Measurements from ENCODE around the gene CASP10. TPM values are rescaled to one million over a fixed set of nuclear protein-coding genes. Genes with fewer than 3 reads are reported as not detected.

The CASP10 gene
- total and polyA plus RNA-seq, 2 of the 13 experiments (the other 11 are each of a cell fraction or from before 2014, with no cell fraction given), result 22.2 to 23.8 TPM

- no peak for TF ChIP-seq ZNF674 (CRISPR knock-in tag; IDR thresholded peaks at IDR 0.05; ENCODE audit: low read depth)
- TF ChIP-seq FOXK1 (CRISPR knock-in tag; IDR thresholded peaks at IDR 0.05; ENCODE audit: borderline replicate concordance, low read depth), result peak; percentile 39; the same call in 1 of the 2 replicates
- no peak for TF ChIP-seq EP300 (IDR thresholded peaks at IDR 0.05; ENCODE audit: low read depth in 2 of 2, low read length in 2 of 2)
- TF ChIP-seq EP300 (CRISPR knock-in tag; IDR thresholded peaks at IDR 0.05; ENCODE audit: borderline replicate concordance), result no peak
- TF ChIP-seq ZNF496 (CRISPR knock-in tag; IDR thresholded peaks at IDR 0.05; ENCODE audit: insufficient replicate concordance), result no peak
- TF ChIP-seq NFE2 (CRISPR knock-in tag; IDR thresholded peaks at IDR 0.05), result no peak
- TF ChIP-seq NCOA2 (CRISPR knock-in tag; IDR thresholded peaks at IDR 0.05), result peak; percentile 17
- no peak for TF ChIP-seq ZNF713 (CRISPR knock-in tag; IDR thresholded peaks at IDR 0.05)
- no peak for TF ChIP-seq MTF1 (CRISPR knock-in tag; IDR thresholded peaks at IDR 0.05)
- no peak for TF ChIP-seq TBP (CRISPR knock-in tag; IDR thresholded peaks at IDR 0.05)
- peak; percentile 18 for TF ChIP-seq SMAD3 (CRISPR knock-in tag; IDR thresholded peaks at IDR 0.05)
- 0 out of 2 replicates have a peak, but pooled peaks have one; percentile 51 for TF ChIP-seq POGK (CRISPR knock-in tag; conservative IDR thresholded peaks at IDR 0.05)
- peak; percentile 65; the same call in 1 of the 2 replicates for TF ChIP-seq ZNF614 (CRISPR knock-in tag; IDR thresholded peaks at IDR 0.05; ENCODE audit: borderline replicate concordance)
- TF ChIP-seq TIGD3 (CRISPR knock-in tag; IDR thresholded peaks at IDR 0.05; ENCODE audit: borderline replicate concordance), result no peak
- no peak for TF ChIP-seq MIER2 (CRISPR knock-in tag; IDR thresholded peaks at IDR 0.05)
- TF ChIP-seq SRF (IDR thresholded peaks at IDR 0.05; ENCODE audit: low read depth, low read length), result no peak
- TF ChIP-seq NR3C1 (CRISPR knock-in tag; IDR thresholded peaks at IDR 0.05), result no peak
- TF ChIP-seq FOXA1 (IDR thresholded peaks at IDR 0.05), result no peak
- 0 out of 2 replicates have a peak, but pooled peaks have one; percentile 10 for TF ChIP-seq FOXA1 (CRISPR knock-in tag; IDR thresholded peaks at IDR 0.05)
- TF ChIP-seq HMGXB4 (CRISPR knock-in tag; IDR thresholded peaks at IDR 0.05; ENCODE audit: borderline replicate concordance in 1 of 2, low read depth in 1 of 2), result peak in 1 of 2 experiments; percentile 56; a peak in 2 of 4 replicates
- TF ChIP-seq GMEB1 (CRISPR knock-in tag; IDR thresholded peaks at IDR 0.05; ENCODE audit: borderline replicate concordance), result no peak; the same call in 1 of the 2 replicates
- 0 out of 2 replicates have a peak, but pooled peaks have one; percentile 52 for TF ChIP-seq GFI1 (CRISPR knock-in tag; IDR thresholded peaks at IDR 0.05; ENCODE audit: borderline replicate concordance)
- TF ChIP-seq ZNF317 (CRISPR knock-in tag; IDR thresholded peaks at IDR 0.05), result 0 out of 2 replicates have a peak, but pooled peaks have one; percentile 7
Measured at GRCh38 chr2:201233192-201233811, 50.4 kb downstream of the CASP10 start (continued).

Data from HepG2 (cell line).